CD8-positive, alpha-beta memory T cell (primary cell): ENCODE measurements around the gene PXT1. TPM values are rescaled to one million over a fixed set of nuclear protein-coding genes. Genes with fewer than 3 reads are reported as not detected.
"Not testable (repeated sequence)": the region's sequence is repeated elsewhere in the genome, so short reads cannot be mapped to it uniquely, and the experiment has no call there.

Source experiments
- CTCF ChIA-PET: fragments of 350-600 bp; sonication (Branson Sonifier 250); formaldehyde crosslinking; loops from one replicate; lab custom pipeline; 2021; ENCODE audit warnings: antibody characterized with exemption; lab: Charles Lee
- POLR2A ChIA-PET: fragments of 350-600 bp; sonication (Branson Sonifier 250); formaldehyde crosslinking; loops from one replicate; lab custom pipeline; 2021; ENCODE audit warnings: antibody characterized with exemption; lab: Charles Lee
- DNase-seq, 5 donors: peaks; one replicate each; pipeline versions ENCODE4 v3.0.0 to v3.0.0-alpha.2; 2020 to 2022; ENCODE audit warnings: mixed read lengths in 1 of 5
- H3K27ac ChIP-seq: one replicate; pipeline ENCODE4 v1.7.0; 2013; ENCODE audit warnings: low read depth, mild to moderate bottlenecking, low read length, moderate library complexity
- H3K27me3 ChIP-seq: 2 replicates; pipeline ENCODE4 v1.7.0; 2013; ENCODE audit warnings: low read length, mild to moderate bottlenecking; ENCODE audit not compliant: insufficient read depth, poor library complexity, severe bottlenecking
- H3K36me3 ChIP-seq: 2 replicates; pipeline ENCODE4 v1.7.0; 2013; ENCODE audit warnings: mild to moderate bottlenecking, low read length, moderate library complexity; ENCODE audit not compliant: insufficient read depth
- H3K4me1 ChIP-seq: 2 replicates; pipeline ENCODE4 v1.7.0; 2013; ENCODE audit warnings: mild to moderate bottlenecking, low read length, moderate library complexity; ENCODE audit not compliant: insufficient read depth
- H3K4me3 ChIP-seq: 2 replicates; pipeline ENCODE4 v1.7.0; 2013; ENCODE audit warnings: mild to moderate bottlenecking, low read length
- H3K9me3 ChIP-seq: 2 replicates; pipeline ENCODE4 v1.7.0; 2013; ENCODE audit warnings: mild to moderate bottlenecking, low read length
- H3K27ac Mint-ChIP-seq, 8 donors: one replicate each; pipeline ENCODE4 v1.8.0; 2020 to 2021; ENCODE audit warnings: mixed read lengths in 8 of 8, mild to moderate bottlenecking in 6 of 8, inconsistent platforms in 3 of 8, moderate library complexity in 3 of 8
- H3K27me3 Mint-ChIP-seq, 2 donors: one replicate each; pipeline ENCODE4 v1.8.0; 2020 to 2021; ENCODE audit warnings: mixed read lengths in 2 of 2, mild to moderate bottlenecking in 1 of 2, moderate library complexity in 1 of 2
- H3K36me3 Mint-ChIP-seq, 3 donors: one replicate each; pipeline ENCODE4 v1.8.0; 2020 to 2021; ENCODE audit warnings: mixed read lengths in 3 of 3, inconsistent platforms in 1 of 3, mild to moderate bottlenecking in 1 of 3
- H3K4me1 Mint-ChIP-seq, 3 donors: one replicate each; pipeline ENCODE4 v1.8.0; 2020 to 2021; ENCODE audit warnings: mixed read lengths in 3 of 3, inconsistent platforms in 1 of 3, mild to moderate bottlenecking in 1 of 3
- H3K4me3 Mint-ChIP-seq, 7 donors: one replicate each; pipeline ENCODE4 v1.8.0; 2020 to 2021; ENCODE audit warnings: mixed read lengths in 7 of 7, mild to moderate bottlenecking in 6 of 7, moderate library complexity in 4 of 7, inconsistent platforms in 2 of 7
- H3K9me3 Mint-ChIP-seq, 5 donors: one replicate each; pipeline ENCODE4 v1.8.0; 2020 to 2022; ENCODE audit warnings: mixed read lengths in 5 of 5, mild to moderate bottlenecking in 3 of 5, moderate library complexity in 2 of 5, inconsistent platforms in 1 of 5
- polyA plus RNA-seq: library from polyadenylated mRNA; unstranded; fragments of 300-500 nt; fragmentation: Illumina TruSeq; gene quantifications from one replicate; pipeline ENCODE4 v1.2.3, GENCODE V29; 2021
- total RNA-seq, 2 experiments: library from RNA; stranded (reverse); gene quantifications; one replicate each; pipeline ENCODE4 v1.2.3, GENCODE V29; 2021

PXT1 gene
- total and polyA plus RNA-seq, 3 experiments from 2014 or later = 0.20 TPM; not detected in 2

DNA sequence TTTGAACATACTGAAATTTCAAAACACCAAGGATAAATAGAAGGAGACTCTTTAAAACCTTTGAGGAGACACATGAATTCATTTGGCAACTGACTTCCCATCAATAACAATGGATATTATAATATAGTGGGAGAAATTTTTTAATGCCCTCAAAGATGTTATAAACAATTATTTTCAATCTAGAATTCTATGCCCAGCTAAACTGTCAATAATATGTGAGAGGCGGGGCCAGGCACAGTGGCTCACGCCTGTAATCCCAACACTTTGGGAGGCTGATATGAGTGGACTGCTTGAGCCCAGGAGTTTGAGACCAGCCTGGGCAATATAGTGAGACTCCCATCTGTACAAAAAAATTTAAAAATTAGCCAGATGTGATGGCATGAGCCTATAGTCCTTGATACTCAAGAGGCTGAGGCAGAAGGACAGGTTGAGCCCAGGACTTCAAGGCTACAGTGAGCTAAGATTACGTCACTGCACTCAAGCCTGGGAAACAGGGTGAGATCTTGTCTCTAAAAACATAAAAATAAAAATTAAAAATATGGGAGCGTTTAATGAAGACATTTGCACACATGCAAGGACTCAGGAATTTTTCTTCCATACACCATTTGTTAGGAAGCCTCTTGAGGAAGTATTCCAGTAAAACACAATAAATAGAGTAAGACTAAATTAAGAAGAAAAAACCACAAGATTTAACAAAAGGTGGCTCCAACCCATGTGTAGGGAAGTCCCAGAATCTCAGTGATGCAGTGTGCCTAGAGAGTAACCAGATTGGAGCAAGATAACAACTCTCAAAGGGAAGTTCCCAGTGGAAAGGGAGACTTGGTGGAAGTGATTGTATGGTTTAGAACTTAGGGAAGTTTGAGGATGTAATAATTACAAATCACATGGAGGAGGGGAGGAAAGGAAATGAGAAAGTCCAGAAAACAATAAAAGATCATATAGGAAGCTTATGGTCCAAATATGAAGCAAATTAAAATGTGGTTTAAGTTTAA, 28.9 kb downstream of the PXT1 start:
- H3K9me3 Mint-ChIP-seq = peaks cover 0 to 10% (median 6%) of the 10 kb centered on the region in 5 donors
- H3K4me3 ChIP-seq = no peak overlapping the region
- no peaks in the 10 kb centered on the region for H3K27me3 ChIP-seq
- H3K9me3 ChIP-seq = no peaks in the 10 kb centered on the region
- H3K4me1 Mint-ChIP-seq = no peaks in the 10 kb centered on the region
- no peak for DNase-seq
- peaks cover 0 to 5% of the 10 kb centered on the region in 2 donors for H3K27me3 Mint-ChIP-seq
- H3K4me3 Mint-ChIP-seq = no peak overlapping the region
- POLR2A ChIA-PET = no interaction called here
- H3K36me3 ChIP-seq = no peaks in the 10 kb centered on the region
- H3K27ac ChIP-seq = no peak overlapping the region
- no peaks in the 10 kb centered on the region for H3K4me1 ChIP-seq
- no peak overlapping the region for H3K27ac Mint-ChIP-seq
- CTCF ChIA-PET = no interaction called here
- peaks cover 0 to 9% (median 0%) of the 10 kb centered on the region in 3 donors for H3K36me3 Mint-ChIP-seq

DNA sequence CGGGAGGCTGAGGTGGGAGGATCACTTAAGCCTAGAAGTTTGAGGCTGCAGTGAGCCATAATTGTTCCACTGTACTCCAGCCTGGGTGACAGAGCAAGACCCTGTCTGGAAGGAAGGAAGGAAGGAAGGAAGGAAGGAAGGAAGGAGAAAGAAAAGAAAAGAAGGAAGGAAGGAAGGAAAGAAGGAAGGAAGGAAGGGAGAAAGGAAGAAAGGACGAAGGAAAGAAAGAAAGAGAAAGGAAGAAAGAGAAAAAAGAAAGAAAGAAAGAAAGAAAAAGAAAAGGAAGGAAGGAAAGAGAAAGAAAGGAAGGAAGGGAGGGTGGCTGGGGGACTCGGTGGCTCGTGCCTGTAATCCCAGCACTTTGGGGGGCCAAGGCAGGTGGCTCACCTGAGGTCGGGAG, 32.9 kb downstream of the PXT1 start:
- H3K27me3 ChIP-seq, H3K4me3 ChIP-seq, H3K4me1 ChIP-seq, H3K4me3 Mint-ChIP-seq, H3K36me3 ChIP-seq, H3K27ac Mint-ChIP-seq, H3K27ac ChIP-seq, H3K9me3 ChIP-seq, H3K4me1 Mint-ChIP-seq, CTCF ChIA-PET, DNase-seq, POLR2A ChIA-PET: not testable (repeated sequence)
- Mint-ChIP-seq H3K27me3 (peaks cover 6 to 24% of the 10 kb centered on the region in 2 donors), H3K36me3 (peaks cover 0 to 13% (median 0%) of the 10 kb centered on the region in 3 donors), H3K9me3 (peaks cover 0 to 10% (median 6%) of the 10 kb centered on the region in 5 donors)

DNA sequence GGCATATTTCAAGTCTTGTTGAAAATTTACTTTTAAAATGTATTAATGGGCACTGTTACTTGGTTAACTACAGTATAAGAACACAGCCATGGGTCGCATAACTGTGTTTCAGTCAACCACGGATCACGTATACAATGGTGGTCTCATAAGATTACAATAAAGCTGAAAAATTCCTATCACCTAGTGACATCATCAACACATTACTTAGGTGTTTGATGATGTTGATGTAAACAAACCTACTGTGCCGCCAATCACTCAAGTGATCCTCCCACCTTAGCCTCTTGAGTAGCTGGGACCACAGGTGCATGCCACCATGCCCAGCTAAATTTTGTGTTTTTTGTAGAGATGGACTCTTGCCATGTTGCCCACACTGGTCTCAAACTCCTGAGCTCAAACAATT, 38.5 kb downstream of the PXT1 start:
- no peaks in the 10 kb centered on the region for H3K36me3 ChIP-seq
- Mint-ChIP-seq H3K4me3 (no peak overlapping the region), H3K36me3 (peaks cover 0 to 10% (median 0%) of the 10 kb centered on the region in 3 donors), H3K27ac (no peak overlapping the region), H3K9me3 (no peaks in the 10 kb centered on the region), H3K27me3 (peaks cover 14 to 39% of the 10 kb centered on the region in 2 donors), H3K4me1 (no peaks in the 10 kb centered on the region)
- no peak overlapping the region for H3K4me3 ChIP-seq
- CTCF ChIA-PET = no interaction called here
- H3K27ac ChIP-seq = no peak overlapping the region
- no peak for DNase-seq
- H3K27me3 ChIP-seq = no peaks in the 10 kb centered on the region
- H3K4me1 ChIP-seq = no peaks in the 10 kb centered on the region
- no peaks in the 10 kb centered on the region for H3K9me3 ChIP-seq
- POLR2A ChIA-PET = no interaction called here

DNA sequence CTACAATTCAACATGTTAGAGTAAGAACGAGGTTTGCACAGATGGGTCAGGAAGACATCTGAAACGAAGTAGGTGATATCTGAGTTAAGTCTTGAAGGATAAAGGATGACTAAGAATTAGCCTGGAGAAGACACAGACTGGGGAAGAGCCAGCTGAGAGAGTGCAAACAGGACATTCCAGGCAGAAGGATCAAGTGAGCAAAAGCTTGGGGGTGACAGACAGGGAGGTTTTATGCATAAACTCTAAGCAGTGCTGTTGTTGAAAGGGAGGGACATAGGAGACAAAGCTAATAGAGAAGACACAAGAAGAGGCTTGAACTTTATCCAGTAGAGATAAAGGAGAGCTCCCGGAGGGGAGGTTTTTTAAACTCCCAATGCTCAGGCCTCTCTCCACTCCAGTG, 40.2 kb downstream of the PXT1 start:
- H3K36me3 ChIP-seq = no peaks in the 10 kb centered on the region
- Mint-ChIP-seq H3K36me3 (peaks cover 0 to 8% (median 0%) of the 10 kb centered on the region in 3 donors), H3K4me1 (no peaks in the 10 kb centered on the region), H3K27me3 (peaks cover 12 to 33% of the 10 kb centered on the region in 2 donors), H3K4me3 (no peak overlapping the region), H3K27ac (no peak overlapping the region), H3K9me3 (no peaks in the 10 kb centered on the region)
- H3K27me3 ChIP-seq = no peaks in the 10 kb centered on the region
- ChIA-PET CTCF (no interaction called here), POLR2A (no interaction called here)
- no peak overlapping the region for H3K27ac ChIP-seq
- H3K4me3 ChIP-seq = no peak overlapping the region
- H3K4me1 ChIP-seq = no peaks in the 10 kb centered on the region
- no peaks in the 10 kb centered on the region for H3K9me3 ChIP-seq
- DNase-seq = no peak

DNA sequence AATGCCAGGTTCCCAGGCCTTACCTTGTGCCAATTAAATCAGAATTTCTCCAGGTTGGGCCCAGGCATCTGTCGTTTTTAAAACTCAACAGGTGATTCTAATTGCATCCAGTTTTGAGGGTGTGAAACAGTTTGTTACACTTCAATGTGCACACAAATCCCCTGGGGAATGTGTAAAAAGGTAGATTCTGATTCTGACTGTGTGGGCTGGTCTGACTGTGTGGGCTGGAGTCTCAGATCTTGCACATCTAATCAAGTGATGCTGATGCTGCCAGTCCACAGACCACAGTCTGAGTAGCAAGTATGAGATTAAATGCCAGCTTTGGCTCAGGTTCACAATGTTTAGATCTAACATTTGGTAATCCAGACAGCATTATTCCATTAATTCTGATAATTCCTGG, 42.7 kb downstream of the PXT1 start:
- Histone ChIP-seq H3K36me3 (no peaks in the 10 kb centered on the region), H3K27me3 (no peaks in the 10 kb centered on the region), H3K4me3 (no peak overlapping the region), H3K9me3 (no peaks in the 10 kb centered on the region), H3K27ac (no peak overlapping the region), H3K4me1 (no peaks in the 10 kb centered on the region)
- ChIA-PET CTCF (no interaction called here), POLR2A (no interaction called here)
- Mint-ChIP-seq H3K4me1 (no peaks in the 10 kb centered on the region), H3K36me3 (peaks cover 0 to 3% (median 0%) of the 10 kb centered on the region in 3 donors), H3K4me3 (no peak overlapping the region), H3K9me3 (no peaks in the 10 kb centered on the region), H3K27me3 (peaks cover 8 to 17% of the 10 kb centered on the region in 2 donors), H3K27ac (no peak overlapping the region)
- no peak for DNase-seq

DNA sequence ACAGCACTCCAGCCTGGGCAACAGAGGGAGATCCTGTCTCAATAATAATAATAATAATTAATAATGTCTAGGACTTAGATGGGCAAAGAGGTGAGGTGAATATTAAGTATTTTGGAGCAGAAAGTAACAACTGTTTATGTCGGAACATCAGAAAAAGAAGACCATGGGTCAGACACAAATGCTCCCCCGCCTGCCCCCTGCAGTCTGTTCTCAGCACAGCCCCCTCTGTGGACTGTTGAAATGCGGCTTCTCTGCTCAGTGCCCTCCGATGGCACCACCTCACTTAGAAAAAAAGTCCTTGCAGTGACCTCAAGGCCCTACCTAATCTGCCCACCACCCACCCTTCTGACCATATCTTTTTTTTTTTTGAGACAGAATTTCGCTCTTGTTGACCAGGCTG, 50.0 kb downstream of the PXT1 start:
- H3K27ac Mint-ChIP-seq = no peak overlapping the region
- no peak overlapping the region for H3K4me3 ChIP-seq
- peaks cover 0 to 2% (median 0%) of the 10 kb centered on the region in 3 donors for H3K36me3 Mint-ChIP-seq
- H3K27ac ChIP-seq = no peak overlapping the region
- ChIA-PET CTCF (no interaction called here), POLR2A (no interaction called here)
- H3K27me3 Mint-ChIP-seq = peaks cover 9 to 12% of the 10 kb centered on the region in 2 donors
- no peak overlapping the region for H3K4me3 Mint-ChIP-seq
- H3K4me1 Mint-ChIP-seq = peaks cover 0 to 6% (median 5%) of the 10 kb centered on the region in 3 donors
- no peaks in the 10 kb centered on the region for H3K36me3 ChIP-seq
- no peak for DNase-seq
- H3K4me1 ChIP-seq = peaks cover 7% of the 10 kb centered on the region
- no peaks in the 10 kb centered on the region for H3K9me3 Mint-ChIP-seq
- H3K27me3 ChIP-seq = no peaks in the 10 kb centered on the region
- H3K9me3 ChIP-seq = no peaks in the 10 kb centered on the region

DNA sequence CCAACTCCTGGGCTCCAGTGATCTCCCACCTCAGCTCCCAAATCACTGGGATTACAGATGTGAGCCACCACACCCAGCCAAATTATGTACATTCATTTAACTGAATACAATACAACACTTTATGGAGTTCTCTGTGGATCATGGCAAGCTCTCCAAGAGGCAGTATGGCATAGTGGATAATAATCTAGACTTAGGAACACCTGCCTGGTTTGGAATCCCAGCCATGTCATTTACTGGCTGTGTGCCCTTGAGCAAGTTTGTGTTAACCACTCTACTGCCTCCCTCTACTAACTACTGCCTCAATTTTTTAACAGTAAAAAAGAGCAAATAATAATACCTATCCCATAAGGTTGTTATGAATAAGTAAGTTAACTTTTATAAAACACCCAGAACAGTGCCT, 53.3 kb downstream of the PXT1 start:
- Histone ChIP-seq H3K27ac (no peak overlapping the region), H3K9me3 (no peaks in the 10 kb centered on the region), H3K27me3 (peaks cover 6% of the 10 kb centered on the region), H3K4me1 (peaks cover 15% of the 10 kb centered on the region), H3K4me3 (no peak overlapping the region), H3K36me3 (no peaks in the 10 kb centered on the region)
- Mint-ChIP-seq H3K27ac (no peak overlapping the region), H3K36me3 (peaks cover 0 to 5% (median 2%) of the 10 kb centered on the region in 3 donors), H3K9me3 (no peaks in the 10 kb centered on the region), H3K4me1 (peaks cover 19 to 25% (median 19%) of the 10 kb centered on the region in 3 donors), H3K27me3 (peaks cover 9 to 20% of the 10 kb centered on the region in 2 donors), H3K4me3 (peak overlapping the region in 1 of 7 donors; percentile 43)
- ChIA-PET POLR2A (no interaction called here), CTCF (interaction anchor here (2.0 kb wide), 1 partner anchor 291 kb away, joined by 4 read pairs; no protein-coding TSS in a partner anchor)
- DNase-seq = no peak
